T-cell (primary cell): ENCODE data around the gene RELA. TPM values are rescaled to one million over a fixed set of nuclear protein-coding genes. Genes with fewer than 3 reads are reported as not detected.
"Not testable (repeated sequence)": the region's sequence is repeated elsewhere in the genome, so short reads cannot be mapped to it uniquely, and the experiment has no call there.

Experiments used
- ATAC-seq, 4 experiments: fragments of 200-7000 bp in 3 of 4; fragments of 150-1000 bp in 1 of 4; cut with Tn5 transposase; replicated peaks in 1 of 4; 1 replicate in 3 of 4; 2 replicates in 1 of 4; pipeline ENCODE4 v1.10.0; 2021; ENCODE audit warnings: moderate library complexity in 3 of 4, mild to moderate bottlenecking in 2 of 4, moderate number of reproducible peaks in 1 of 4
- CTCF ChIA-PET, 2 donors: fragments of 300-600 bp; sonication (Branson Sonifier 250); formaldehyde crosslinking; loops; one replicate each; lab custom pipeline; 2022; ENCODE audit warnings: antibody characterized with exemption in 2 of 2; lab: Charles Lee
- POLR2A ChIA-PET, 2 donors: fragments of 300-600 bp; sonication (Branson Sonifier 250); formaldehyde crosslinking; loops; one replicate each; lab custom pipeline; 2022; ENCODE audit warnings: antibody characterized with exemption in 2 of 2; lab: Charles Lee
- DNase-seq, 35 experiments: peaks; one replicate each; pipeline versions ENCODE4 v3.0.0 to v3.0.0-alpha.2; 2013 to 2023
- H3K27ac ChIP-seq: one replicate; pipeline ENCODE4 v1.5.1; 2013; ENCODE audit warnings: low read length
- H3K27me3 ChIP-seq, 2 experiments: replicated peaks in 1 of 2; 1 replicate in 1 of 2; 2 replicates in 1 of 2; pipeline versions ENCODE4 v1.6.1 to v1.7.0; 2013; ENCODE audit warnings: low read length in 1 of 2, mixed read lengths in 1 of 2; ENCODE audit not compliant: control insufficient read depth in 2 of 2, insufficient read depth in 2 of 2; ENCODE audit errors: extremely low read depth in 1 of 2
- H3K36me3 ChIP-seq, 2 donors: 1 replicate in 1 of 2; 2 replicates in 1 of 2; pipeline versions ENCODE4 v1.6.1 to v1.7.0; 2013; ENCODE audit warnings: low read length in 1 of 2; ENCODE audit not compliant: control insufficient read depth in 2 of 2, insufficient read depth in 1 of 2; ENCODE audit errors: extremely low read depth in 1 of 2
- H3K4me1 ChIP-seq, 2 experiments: 1 replicate in 1 of 2; 2 replicates in 1 of 2; pipeline versions ENCODE4 v1.6.1 to v1.7.0; 2013; ENCODE audit warnings: low read length in 2 of 2, mixed read lengths in 1 of 2; ENCODE audit not compliant: insufficient read depth in 2 of 2, control insufficient read depth in 1 of 2; ENCODE audit errors: extremely low read depth in 1 of 2
- H3K4me3 ChIP-seq, 2 donors: 1 replicate in 1 of 2; 2 replicates in 1 of 2; pipeline versions ENCODE4 v1.5.1 to v1.7.0; 2013; ENCODE audit warnings: mild to moderate bottlenecking in 2 of 2, low read length in 1 of 2, moderate library complexity in 1 of 2; ENCODE audit not compliant: control insufficient read depth in 1 of 2; ENCODE audit errors: extremely low read depth in 1 of 2
- H3K9me3 ChIP-seq: 2 replicates; pipeline ENCODE4 v1.7.0; 2013
- H3K27ac Mint-ChIP-seq, 2 donors: one replicate each; pipeline ENCODE4 v1.8.0; 2020 to 2021; ENCODE audit warnings: mild to moderate bottlenecking in 2 of 2, mixed read lengths in 2 of 2
- H3K27me3 Mint-ChIP-seq, 2 donors: one replicate each; pipeline ENCODE4 v1.8.0; 2021 to 2022; ENCODE audit warnings: mixed read lengths in 2 of 2
- H3K36me3 Mint-ChIP-seq: one replicate; pipeline ENCODE4 v1.8.0; 2021; ENCODE audit warnings: mixed read lengths
- H3K4me1 Mint-ChIP-seq, 3 donors: one replicate each; pipeline ENCODE4 v1.8.0; 2020 to 2022; ENCODE audit warnings: mixed read lengths in 3 of 3, mild to moderate bottlenecking in 1 of 3
- H3K4me3 Mint-ChIP-seq, 3 donors: one replicate each; pipeline ENCODE4 v1.8.0; 2020 to 2022; ENCODE audit warnings: mild to moderate bottlenecking in 3 of 3, mixed read lengths in 3 of 3, moderate library complexity in 3 of 3
- H3K9me3 Mint-ChIP-seq, 3 donors: one replicate each; pipeline ENCODE4 v1.8.0; 2020 to 2022; ENCODE audit warnings: mixed read lengths in 3 of 3
- WGBS: methylation state at CpG from one replicate; pipeline ENCODE4 v1.1.5; 2013; ENCODE audit warnings: missing lambda C conversion rate; ENCODE audit not compliant: insufficient coverage; 5-methylcytosine and 5-hydroxymethylcytosine counted together
- total RNA-seq, 35 experiments: library from RNA in 6 of 35; stranded (reverse) in 6 of 35; fragments of 120-200 nt in 1 of 35; gene quantifications; one replicate each; pipeline versions ENCODE4 v1.2.1 to v1.2.4 and lab custom pipeline; 2013 to 2026

The RELA gene
- total RNA-seq, 5 donors from 2014 or later (not counting 1 experiment from before 2014, with no cell fraction given): 155 to 302 (median 172) TPM

DNA sequence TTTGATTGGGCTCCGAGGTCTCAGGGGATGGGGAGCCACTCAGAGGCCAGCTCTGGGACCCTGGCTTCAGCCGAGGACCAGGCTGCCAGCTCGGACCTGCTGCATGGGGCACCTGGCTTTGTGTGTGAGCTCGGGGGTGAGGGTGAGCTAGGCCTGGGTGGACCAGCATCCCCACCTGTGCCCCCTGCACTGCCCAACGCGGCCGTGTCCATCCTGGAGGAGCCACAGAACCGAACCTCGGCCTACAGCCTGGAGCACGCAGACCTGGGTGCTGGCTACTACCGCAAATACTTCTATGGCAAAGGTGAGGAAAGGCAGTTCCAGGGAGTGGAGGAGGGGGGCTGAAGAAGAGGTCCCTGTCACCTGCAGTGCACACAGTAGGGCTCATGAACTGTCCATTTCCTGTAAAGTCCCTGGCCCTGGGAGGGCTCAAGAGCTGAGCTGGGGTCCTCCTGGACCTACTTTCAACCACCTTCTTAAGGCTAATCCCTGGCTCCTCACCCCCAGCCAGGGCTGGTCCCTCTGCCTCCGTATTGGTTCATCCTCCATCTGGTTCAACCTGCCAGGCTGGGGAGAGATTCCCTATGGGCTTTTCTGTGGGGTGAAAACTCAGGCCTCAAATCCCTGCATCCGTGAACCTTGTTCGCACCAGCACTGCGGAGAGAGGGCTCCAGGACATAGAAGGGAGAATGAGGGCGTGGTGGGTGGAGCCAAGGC lies 21.3 kb downstream of the RELA start:
- Histone ChIP-seq H3K9me3 (no peaks in the 10 kb centered on the region), H3K27ac (peak overlapping the region; percentile 100), H3K4me3 (peak overlapping the region; percentile 66 to 93), H3K36me3 (peaks cover 14 to 59% of the 10 kb centered on the region in 2 donors), H3K27me3 (no peaks in the 10 kb centered on the region), H3K4me1 (peaks cover 21 to 77% of the 10 kb centered on the region in 2 experiments)
- ChIA-PET POLR2A (no interaction called here), CTCF (no interaction called here)
- 66% methylated on average over 9 of the region's 16 CpGs for WGBS
- no peak for ATAC-seq
- H3K27ac Mint-ChIP-seq: peak overlapping the region; percentile 84 to 94
- DNase-seq: no peak
- peaks cover 58 to 63% (median 58%) of the 10 kb centered on the region in 3 donors for H3K4me1 Mint-ChIP-seq
- no peaks in the 10 kb centered on the region for H3K27me3 Mint-ChIP-seq
- H3K36me3 Mint-ChIP-seq: peaks cover 21% of the 10 kb centered on the region
- no peaks in the 10 kb centered on the region for H3K9me3 Mint-ChIP-seq
- peak overlapping the region; percentile 78 to 92 (median 89) for H3K4me3 Mint-ChIP-seq

DNA sequence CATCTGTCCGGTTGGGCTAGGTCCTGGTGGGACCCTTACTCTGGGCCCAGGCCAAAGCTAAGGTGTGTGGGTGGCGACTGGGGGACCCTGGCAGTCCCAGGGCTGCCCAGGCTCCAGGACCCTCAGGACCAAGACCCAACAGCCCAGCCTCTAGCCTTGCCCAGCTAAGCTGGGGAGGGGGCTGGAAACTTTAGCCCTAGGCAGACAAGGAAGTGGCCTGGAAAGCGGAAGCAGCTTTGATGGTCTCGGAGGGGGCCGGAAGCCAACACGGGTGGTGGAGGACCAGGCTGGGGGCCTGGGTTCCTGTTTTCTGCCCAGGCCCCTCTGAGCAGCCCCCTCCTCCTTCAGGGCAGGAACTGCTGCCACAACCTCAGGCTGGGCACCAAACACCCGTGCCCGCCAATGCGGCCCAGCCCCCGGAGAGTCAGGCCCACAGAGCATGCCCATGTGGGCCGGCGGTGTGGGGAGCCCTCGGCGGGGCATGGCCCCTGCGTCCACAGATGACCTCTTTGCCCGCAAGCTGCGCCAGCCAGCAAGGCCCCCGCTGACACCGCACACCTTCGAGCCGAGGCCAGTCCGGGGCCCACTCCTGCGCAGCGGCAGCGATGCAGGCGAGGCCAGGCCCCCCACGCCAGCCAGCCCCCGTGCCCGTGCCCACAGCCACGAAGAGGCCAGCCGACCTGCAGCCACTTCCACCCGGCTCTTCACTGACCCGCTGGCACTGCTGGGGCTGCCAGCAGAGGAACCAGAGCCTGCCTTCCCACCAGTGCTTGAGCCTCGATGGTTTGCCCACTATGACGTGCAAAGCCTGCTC lies 22.0 kb downstream of the RELA start:
- peak overlapping the region; percentile 89 to 95 (median 92) for H3K4me3 Mint-ChIP-seq
- H3K4me1 Mint-ChIP-seq: peaks cover 57 to 63% (median 58%) of the 10 kb centered on the region in 3 donors
- peak overlapping the region; percentile 100 for H3K27ac ChIP-seq
- peak in 32 of 35 experiments; percentile 28 to 70 (median 48) for DNase-seq
- peaks cover 18 to 59% of the 10 kb centered on the region in 2 donors for H3K36me3 ChIP-seq
- peak overlapping the region; percentile 94 to 96 for H3K27ac Mint-ChIP-seq
- no peaks in the 10 kb centered on the region for H3K27me3 Mint-ChIP-seq
- H3K4me1 ChIP-seq: peaks cover 21 to 77% of the 10 kb centered on the region in 2 experiments
- H3K36me3 Mint-ChIP-seq: peaks cover 20% of the 10 kb centered on the region
- peak in 2 of 4 experiments; percentile 16 to 30 for ATAC-seq
- no peaks in the 10 kb centered on the region for H3K9me3 ChIP-seq
- WGBS: 6% methylated on average over 34 of the region's 35 CpGs
- CTCF ChIA-PET: interaction anchor here in 1 of 2 donors (2.3 kb wide), 1 partner anchor 12 kb away, joined by 13 read pairs; no protein-coding TSS in a partner anchor
- H3K27me3 ChIP-seq: no peaks in the 10 kb centered on the region
- peak overlapping the region; percentile 66 to 93 for H3K4me3 ChIP-seq
- no peaks in the 10 kb centered on the region for H3K9me3 Mint-ChIP-seq
- POLR2A ChIA-PET: interaction anchor here (0.8 to 3.2 kb wide), 2 partner anchors 12 to 17 kb away, joined by 4 to 21 read pairs; no protein-coding TSS in a partner anchor

DNA sequence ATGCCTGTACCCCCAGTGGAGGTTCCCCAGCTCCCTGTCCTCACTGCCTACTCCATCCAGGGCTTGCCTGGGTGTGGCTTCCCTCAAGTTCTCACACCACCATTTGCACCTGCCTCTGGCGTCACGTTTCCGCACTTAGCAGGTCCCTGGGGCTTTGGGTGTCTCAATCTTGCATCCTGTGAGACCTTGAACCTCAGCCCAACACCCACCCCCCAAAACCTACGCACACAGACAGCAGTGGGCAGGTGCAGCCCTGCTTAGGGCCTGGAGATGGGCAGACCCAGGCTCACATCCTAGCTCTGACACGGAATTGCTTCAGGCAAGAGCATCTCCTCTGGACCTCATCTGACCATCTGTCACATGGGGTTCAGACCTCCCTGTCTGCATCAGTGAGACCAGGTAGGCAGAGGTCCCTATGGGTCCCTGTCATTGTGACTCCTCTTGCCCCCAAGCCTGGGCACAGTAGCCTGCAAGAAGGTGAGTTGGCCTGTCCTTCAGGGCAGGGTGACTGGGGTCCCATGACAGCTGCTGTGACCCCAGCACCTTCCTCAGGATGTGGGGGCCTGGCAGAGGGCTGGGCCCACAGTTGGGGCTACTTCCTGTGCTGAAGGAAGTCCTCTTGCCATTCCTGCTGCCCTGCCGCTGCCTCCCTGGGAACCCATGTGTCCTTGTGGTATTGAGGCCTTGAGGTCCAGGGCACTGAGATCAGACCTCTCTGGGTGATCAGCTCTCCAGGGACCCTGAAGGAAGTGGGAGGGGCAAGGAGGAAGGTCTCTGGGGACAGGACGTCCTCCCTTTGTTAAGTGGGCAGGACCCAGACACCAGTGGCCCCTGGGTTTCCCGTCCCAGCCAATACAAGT lies 22.9 kb downstream of the RELA start:
- 4% methylated on average over 7 of the region's 8 CpGs for WGBS
- peaks cover 54 to 63% (median 55%) of the 10 kb centered on the region in 3 donors for H3K4me1 Mint-ChIP-seq
- peak overlapping the region; percentile 89 to 95 (median 92) for H3K4me3 Mint-ChIP-seq
- H3K27me3 Mint-ChIP-seq: no peaks in the 10 kb centered on the region
- Histone ChIP-seq H3K36me3 (peaks cover 20 to 59% of the 10 kb centered on the region in 2 donors), H3K27me3 (no peaks in the 10 kb centered on the region), H3K4me1 (peaks cover 21 to 77% of the 10 kb centered on the region in 2 experiments), H3K9me3 (no peaks in the 10 kb centered on the region), H3K4me3 (peak overlapping the region; percentile 66 to 93), H3K27ac (peak overlapping the region; percentile 100)
- CTCF ChIA-PET: interaction anchor here in 1 of 2 donors (0.5 to 2.3 kb wide), 3 partner anchors 13 to 74 kb away, joined by 3 to 13 read pairs (median 4); partner anchors contain the start of gene RELA
- peak; percentile 53 to 78 (median 58) for ATAC-seq
- peak overlapping the region; percentile 94 to 96 for H3K27ac Mint-ChIP-seq
- H3K36me3 Mint-ChIP-seq: peaks cover 17% of the 10 kb centered on the region
- DNase-seq: peak; percentile 52 to 93 (median 88)
- POLR2A ChIA-PET: interaction anchor here (0.5 to 3.2 kb wide), 7 partner anchors 13 to 765 kb away, joined by 3 to 21 read pairs (median 4); partner anchors contain the start of gene PCNX3 (in 1 of the 2)
- no peaks in the 10 kb centered on the region for H3K9me3 Mint-ChIP-seq

DNA sequence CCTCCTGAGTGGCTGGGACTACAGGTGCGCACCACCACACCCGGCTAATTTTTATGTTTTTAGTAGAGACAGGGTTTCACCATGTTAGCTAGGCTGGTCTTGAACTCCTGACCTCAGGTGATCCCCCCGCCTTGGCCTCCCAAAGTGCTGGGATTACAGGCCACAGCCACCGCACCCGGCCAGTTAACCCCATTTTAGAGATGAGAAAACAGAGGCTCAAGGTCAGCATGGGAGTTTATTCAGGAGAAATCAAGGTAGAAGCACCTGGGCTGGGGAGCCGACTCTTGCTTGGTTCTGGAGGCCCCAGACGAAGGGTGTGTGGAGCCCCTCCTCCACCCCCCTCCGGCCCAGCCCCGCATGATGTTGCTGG lies 23.5 kb downstream of the RELA start:
- Mint-ChIP-seq H3K4me1 (peaks cover 52 to 62% (median 54%) of the 10 kb centered on the region in 3 donors), H3K36me3 (peaks cover 17% of the 10 kb centered on the region), H3K27ac (peak overlapping the region; percentile 94 to 96), H3K4me3 (peak overlapping the region; percentile 89 to 95 (median 92))
- H3K27me3 Mint-ChIP-seq, H3K27me3 ChIP-seq, H3K9me3 ChIP-seq, H3K9me3 Mint-ChIP-seq, ATAC-seq, DNase-seq: not testable (repeated sequence)
- WGBS: 70% methylated on average over 3 of the region's 9 CpGs
- POLR2A ChIA-PET: interaction anchor here in 1 of 2 donors (0.5 to 3.2 kb wide), 8 partner anchors 13 to 764 kb away, joined by 3 to 21 read pairs (median 3); partner anchors contain the start of gene PCNX3
- Histone ChIP-seq H3K4me3 (peak overlapping the region; percentile 93 to 96), H3K36me3 (peaks cover 22 to 60% of the 10 kb centered on the region in 2 donors), H3K4me1 (peaks cover 21 to 77% of the 10 kb centered on the region in 2 experiments), H3K27ac (peak overlapping the region; percentile 100)
- CTCF ChIA-PET: interaction anchor here in 1 of 2 donors (0.5 to 2.3 kb wide), 3 partner anchors 13 to 73 kb away, joined by 3 to 13 read pairs (median 4); partner anchors contain the start of gene RELA

DNA sequence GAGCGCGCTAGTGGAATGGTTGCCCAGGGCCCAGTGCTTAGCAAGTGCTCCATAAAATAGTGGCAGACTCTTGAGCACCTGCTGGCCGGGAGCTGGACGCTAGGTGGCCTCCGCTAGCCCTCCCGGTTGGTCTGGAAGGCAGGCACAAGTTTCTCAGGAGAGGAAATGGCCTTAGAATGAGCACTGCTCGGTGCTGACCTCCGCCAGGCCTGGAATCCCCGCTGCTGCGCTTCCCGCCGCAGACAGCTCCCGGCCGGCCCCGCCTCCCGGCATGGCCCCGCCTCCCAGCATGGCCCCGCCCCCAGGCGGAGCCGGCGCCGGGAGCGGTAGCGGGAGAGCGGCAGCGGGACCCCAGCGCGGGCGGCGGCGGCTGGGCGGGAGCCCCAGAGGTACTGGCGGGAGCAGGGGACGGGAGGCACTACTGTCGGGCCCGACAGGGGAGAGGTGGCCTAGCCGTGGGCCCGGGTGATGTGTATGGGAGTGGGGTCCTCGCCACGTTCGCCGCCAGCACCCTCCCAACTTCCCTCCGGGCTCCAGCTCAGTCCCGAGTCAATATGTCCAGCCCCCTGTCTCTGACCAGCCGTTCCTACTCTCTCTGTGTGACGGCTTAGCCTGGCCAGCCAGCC lies 24.8 kb downstream of the RELA start, which contains the start of gene SIPA1:
SIPA1 (plus strand) TSS at position 308 of the 626 bp plus-strand sequence. CDS start 2,821 bp downstream, outside the sequence.
- H3K4me1 ChIP-seq: peaks cover 20 to 76% of the 10 kb centered on the region in 2 experiments

More for the DNA sequence above, 24.8 kb downstream of the RELA start, which contains the start of gene SIPA1:
- ATAC-seq: peak; percentile 58 to 76 (median 66)
- CTCF ChIA-PET: interaction anchor here (0.5 to 1.4 kb wide), 3 partner anchors 22 to 353 kb away, joined by 3 to 6 read pairs (median 4); partner anchors contain the start of gene PCNX3 (in 1 of the 2)
- Histone ChIP-seq H3K4me3 (peak within 1 kb of the TSS; percentile 93 to 96), H3K36me3 (peaks cover 22 to 50% of the 10 kb centered on the region in 2 donors), H3K27ac (peak within 1 kb of the TSS; percentile 100), H3K27me3 (no peaks in the 10 kb centered on the region), H3K9me3 (no peaks in the 10 kb centered on the region)
- peak in 34 of 35 experiments; percentile 34 to 89 (median 58) for DNase-seq
- POLR2A ChIA-PET: interaction anchor here (0.6 to 3.2 kb wide), 7 partner anchors 15 to 674 kb away, joined by 3 to 21 read pairs (median 3); partner anchors contain the start of genes PCNX3 (in 1 of the 2) and SF3B2 (in 1 of the 2)
- WGBS: 5% methylated on average over 34 of the region's 46 CpGs
- Mint-ChIP-seq H3K4me1 (peaks cover 47 to 57% (median 49%) of the 10 kb centered on the region in 3 donors), H3K4me3 (peak within 1 kb of the TSS; percentile 89 to 95 (median 92)), H3K9me3 (no peaks in the 10 kb centered on the region), H3K27ac (peak within 1 kb of the TSS; percentile 94 to 96), H3K36me3 (peaks cover 8% of the 10 kb centered on the region), H3K27me3 (no peaks in the 10 kb centered on the region)
